Esophagus (tissue), 2 donors: ENCODE measurements around the gene ZNF783. TPM values are rescaled to one million over a fixed set of nuclear protein-coding genes. Genes with fewer than 3 reads are reported as not detected.
"Not testable (repeated sequence)": the region's sequence is repeated elsewhere in the genome, so short reads cannot be mapped to it uniquely, and the experiment has no call there.

ENCODE experiments used
- H3K27ac ChIP-seq, 2 donors: one replicate each; pipeline ENCODE4 v1.5.1; 2013; ENCODE audit warnings: low read depth in 2 of 2, mild to moderate bottlenecking in 2 of 2, inconsistent platforms in 1 of 2, low read length in 1 of 2, moderate library complexity in 1 of 2
- H3K27me3 ChIP-seq, 2 donors: one replicate each; pipeline ENCODE4 v1.6.1; 2013; ENCODE audit warnings: low read length in 2 of 2, control low read depth in 1 of 2, mild to moderate bottlenecking in 1 of 2; ENCODE audit not compliant: insufficient read depth in 2 of 2, control insufficient read depth in 1 of 2
- H3K36me3 ChIP-seq, 2 donors: one replicate each; pipeline ENCODE4 v1.6.1; 2013; ENCODE audit warnings: low read length in 1 of 2; ENCODE audit not compliant: control insufficient read depth in 2 of 2, insufficient read depth in 2 of 2
- H3K4me1 ChIP-seq, 2 donors: one replicate each; pipeline ENCODE4 v1.6.1; 2013; ENCODE audit warnings: low read length in 1 of 2; ENCODE audit not compliant: control insufficient read depth in 2 of 2, insufficient read depth in 2 of 2
- H3K4me3 ChIP-seq, 2 donors: one replicate each; pipeline ENCODE4 v1.5.1; 2013; ENCODE audit warnings: low read length in 2 of 2, mild to moderate bottlenecking in 2 of 2, low read depth in 1 of 2, moderate library complexity in 1 of 2
- H3K9me3 ChIP-seq, 2 donors: one replicate each; pipeline ENCODE4 v1.6.1; 2013; ENCODE audit warnings: mild to moderate bottlenecking in 2 of 2, low read depth in 1 of 2, low read length in 1 of 2, moderate library complexity in 1 of 2; ENCODE audit not compliant: control insufficient read depth in 2 of 2, insufficient read depth in 1 of 2
- WGBS, 2 donors: extraction: QIAGEN DNeasy Blood & Tissue Kit; methylation state at CpG; one replicate each; pipeline ENCODE4 v1.1.7; 2013; 5-methylcytosine and 5-hydroxymethylcytosine counted together
- polyA plus RNA-seq, 2 donors: library from polyadenylated mRNA; stranded (reverse); fragments of 200-250 nt; gene quantifications; one replicate each; pipeline ENCODE4 v1.2.3, GENCODE V29; 2013
- donor health status: healthy with polysubstance abuse.
- donor health status: Bipolar disorder and iron deficiency.

ZNF783 gene
- polyA plus RNA-seq, 2 donors, result 4.2 to 7.9 TPM

DNA sequence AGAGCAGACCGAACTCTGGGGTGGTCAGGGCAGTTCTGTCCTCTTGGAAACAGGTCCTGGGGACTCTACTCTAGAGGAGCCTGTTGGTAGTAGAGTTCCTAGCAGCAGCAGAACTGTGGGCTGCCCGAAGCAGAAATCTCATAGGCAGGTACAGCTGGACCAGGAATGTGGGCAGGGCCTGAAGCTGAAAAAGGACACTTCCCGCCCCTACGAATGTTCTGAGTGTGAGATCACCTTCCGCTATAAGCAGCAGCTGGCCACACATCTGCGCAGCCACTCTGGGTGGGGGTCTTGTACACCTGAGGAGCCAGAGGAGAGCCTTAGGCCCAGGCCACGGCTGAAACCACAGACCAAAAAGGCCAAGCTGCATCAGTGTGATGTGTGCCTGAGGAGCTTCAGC is 8.3 kb upstream of the ZNF783 start:
- no peak overlapping the region for H3K27ac ChIP-seq
- 92 to 94% methylated on average over 7 of the region's 7 CpGs for WGBS, 2 donors
- peaks cover 0 to 3% of the 10 kb centered on the region in 2 donors for H3K4me1 ChIP-seq
- H3K9me3 ChIP-seq, result no peaks in the 10 kb centered on the region
- no peak overlapping the region for H3K4me3 ChIP-seq
- H3K27me3 ChIP-seq, result no peaks in the 10 kb centered on the region
- H3K36me3 ChIP-seq, result peaks cover 21 to 32% of the 10 kb centered on the region in 2 donors

DNA sequence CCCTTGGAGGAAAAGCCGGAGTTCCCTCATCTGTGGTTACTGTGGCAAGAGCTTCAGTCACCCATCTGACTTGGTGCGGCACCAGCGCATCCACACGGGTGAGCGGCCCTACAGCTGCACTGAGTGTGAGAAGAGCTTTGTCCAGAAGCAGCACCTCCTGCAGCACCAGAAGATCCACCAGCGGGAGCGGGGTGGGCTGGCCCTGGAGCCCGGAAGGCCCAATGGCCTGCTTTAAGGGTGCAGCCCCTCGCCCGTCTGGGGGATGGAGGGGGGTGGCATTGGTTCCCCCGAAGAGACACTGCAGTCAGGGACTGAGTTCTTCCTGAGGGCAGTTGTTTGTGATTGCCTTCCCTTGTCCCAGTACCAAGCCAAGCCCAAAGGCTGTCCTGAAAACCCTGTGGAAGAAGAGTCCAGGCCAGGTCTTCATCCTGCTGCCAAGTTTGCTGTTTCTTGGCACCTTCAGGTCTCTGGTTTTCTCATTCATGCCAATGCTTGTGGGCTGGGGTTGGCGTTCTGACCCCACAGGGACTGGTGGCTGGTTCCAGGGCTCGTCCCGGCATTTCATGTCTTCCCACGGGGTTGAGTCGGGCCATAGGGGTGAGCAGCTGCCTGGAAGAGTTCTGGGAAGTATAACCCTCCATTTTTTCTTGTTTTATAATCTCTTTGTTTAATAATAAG is 7.7 kb upstream of the ZNF783 start:
- 90 to 95% methylated on average over 16 of the region's 16 CpGs for WGBS, 2 donors

DNA sequence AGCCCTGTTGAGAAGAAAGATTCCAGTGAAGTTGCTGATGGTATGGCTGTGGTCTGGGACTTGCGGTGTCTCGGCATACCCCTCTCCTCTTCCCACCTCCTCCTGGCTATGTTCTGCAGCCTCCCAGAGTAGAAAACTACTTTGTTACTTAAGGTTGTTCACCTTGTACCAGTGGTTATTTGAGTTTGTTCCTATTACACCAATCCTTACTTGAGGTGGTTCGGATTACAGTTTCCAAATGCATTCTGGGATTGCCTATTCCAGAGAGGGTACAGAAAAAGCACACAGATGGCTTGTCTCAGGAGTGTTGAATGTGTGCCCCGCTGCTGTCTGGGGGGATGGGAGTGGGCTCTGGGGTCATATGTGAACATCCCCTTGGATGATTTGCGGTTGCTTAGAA is 6.8 kb upstream of the ZNF783 start:
- 89 to 91% methylated on average over 5 of the region's 5 CpGs for WGBS, 2 donors
- Histone ChIP-seq H3K9me3 (no peaks in the 10 kb centered on the region), H3K4me1 (peaks cover 0 to 3% of the 10 kb centered on the region in 2 donors), H3K27ac (no peak overlapping the region), H3K27me3 (no peaks in the 10 kb centered on the region), H3K4me3 (no peak overlapping the region), H3K36me3 (peaks cover 21 to 29% of the 10 kb centered on the region in 2 donors)

More for the DNA sequence above, 7.7 kb upstream of the ZNF783 start:
- Histone ChIP-seq H3K36me3 (peaks cover 21 to 32% of the 10 kb centered on the region in 2 donors), H3K9me3 (no peaks in the 10 kb centered on the region), H3K4me1 (peaks cover 0 to 3% of the 10 kb centered on the region in 2 donors), H3K27ac (no peak overlapping the region), H3K27me3 (no peaks in the 10 kb centered on the region), H3K4me3 (no peak overlapping the region)

DNA sequence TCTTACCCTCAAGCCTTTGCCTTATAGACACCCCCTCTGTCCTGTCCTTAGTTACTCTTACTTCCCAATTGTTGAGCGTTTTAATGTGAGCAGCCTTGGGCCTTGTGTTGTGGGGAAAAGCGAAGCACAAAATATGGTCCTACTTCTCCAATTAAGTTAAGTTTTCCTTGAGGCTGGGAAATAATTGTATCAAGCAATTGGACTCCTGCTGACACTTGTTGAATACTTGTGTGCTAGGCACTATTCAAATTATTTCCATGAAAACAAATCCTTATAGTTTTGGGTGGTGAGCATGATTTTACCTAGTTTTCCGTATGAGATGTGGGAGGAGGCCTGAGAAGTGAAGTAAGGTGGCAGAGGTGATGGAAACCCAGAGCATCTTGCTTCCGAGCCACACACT is 5.4 kb upstream of the ZNF783 start:
- Histone ChIP-seq H3K9me3 (no peaks in the 10 kb centered on the region), H3K27me3 (no peaks in the 10 kb centered on the region), H3K4me3 (no peak overlapping the region), H3K4me1 (peaks cover 0 to 3% of the 10 kb centered on the region in 2 donors), H3K36me3 (peaks cover 18 to 23% of the 10 kb centered on the region in 2 donors), H3K27ac (peak overlapping the region in 1 of 2 donors; percentile 27)
- WGBS, 2 donors, result 88 to 91% methylated on average over 4 of the region's 4 CpGs

DNA sequence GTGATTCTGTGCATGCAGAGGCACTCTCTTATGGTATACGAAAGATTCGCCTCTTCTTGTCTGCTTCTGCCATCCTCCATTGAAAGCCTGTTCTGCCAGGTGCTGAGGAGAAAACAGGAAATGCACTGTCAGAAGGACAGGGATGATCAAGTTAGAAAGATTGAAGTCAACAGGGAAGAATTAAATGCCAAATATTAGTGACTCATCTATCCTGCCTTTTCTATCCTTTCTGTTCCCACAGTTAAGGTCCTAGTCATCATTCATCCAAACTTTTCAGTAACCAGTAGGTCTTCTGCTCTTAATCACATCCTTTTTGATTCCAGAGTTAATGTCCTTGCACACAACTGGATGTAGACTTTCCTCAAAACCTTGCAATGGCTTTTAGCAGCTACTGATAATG is 4.8 kb upstream of the ZNF783 start:
- H3K4me1 ChIP-seq, result peaks cover 0 to 3% of the 10 kb centered on the region in 2 donors
- no peaks in the 10 kb centered on the region for H3K27me3 ChIP-seq
- H3K9me3 ChIP-seq, result no peaks in the 10 kb centered on the region
- WGBS, 2 donors, result 51 to 81% methylated on average over 2 of the region's 2 CpGs
- peak overlapping the region in 1 of 2 donors; percentile 27 for H3K27ac ChIP-seq
- peaks cover 17 to 22% of the 10 kb centered on the region in 2 donors for H3K36me3 ChIP-seq
- no peak overlapping the region for H3K4me3 ChIP-seq

DNA sequence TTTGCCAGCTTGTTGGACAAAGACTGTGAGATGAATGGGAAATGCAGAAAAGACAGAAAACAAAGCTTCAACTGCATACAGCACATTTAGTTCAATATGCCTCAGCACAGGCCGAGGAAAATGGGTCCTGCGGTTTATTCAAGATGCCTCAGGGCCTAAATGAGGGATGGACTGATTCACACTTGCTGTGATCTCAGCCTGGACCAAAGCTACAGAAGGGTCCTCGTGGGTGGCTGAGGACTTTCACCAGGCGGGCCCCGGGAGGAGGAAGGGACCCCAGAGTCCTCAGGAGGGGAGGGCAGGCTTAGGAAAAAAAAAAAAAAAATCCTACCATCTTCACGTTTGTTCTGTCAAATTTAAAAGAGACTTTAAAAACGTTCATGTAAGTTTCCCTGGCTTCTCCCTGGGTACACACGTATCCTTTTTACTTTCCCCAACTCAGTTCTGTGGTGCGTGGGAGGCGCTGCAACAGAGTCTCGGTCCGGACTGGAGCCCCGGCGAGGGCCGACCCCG is 624 bp upstream of the ZNF783 start:
- no peaks in the 10 kb centered on the region for H3K27me3 ChIP-seq

DNA sequence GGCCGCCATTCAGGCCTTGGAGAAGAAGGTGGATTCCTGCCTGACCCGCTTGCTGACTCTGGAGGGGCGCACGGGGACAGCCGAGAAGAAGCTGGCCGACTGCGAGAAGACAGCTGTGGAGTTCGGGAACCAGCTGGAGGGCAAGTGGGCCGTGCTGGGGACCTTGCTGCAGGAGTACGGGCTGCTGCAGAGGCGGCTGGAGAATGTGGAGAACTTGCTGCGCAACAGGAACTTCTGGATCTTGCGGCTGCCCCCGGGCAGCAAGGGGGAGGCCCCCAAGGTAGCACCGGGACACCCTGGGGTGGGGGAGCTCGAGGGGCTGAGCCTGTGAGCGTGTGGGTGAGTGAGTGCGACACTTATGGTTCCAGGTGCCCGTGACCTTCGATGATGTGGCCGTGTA is 4.5 kb downstream of the ZNF783 start:
- no peak overlapping the region for H3K27ac ChIP-seq
- no peaks in the 10 kb centered on the region for H3K9me3 ChIP-seq
- H3K36me3 ChIP-seq, result peaks cover 0 to 12% of the 10 kb centered on the region in 2 donors
- no peaks in the 10 kb centered on the region for H3K27me3 ChIP-seq
- WGBS, 2 donors, result 95% methylated on average over 19 to 21 of the region's 21 CpGs
- no peaks in the 10 kb centered on the region for H3K4me1 ChIP-seq
- H3K4me3 ChIP-seq, result no peak overlapping the region

More for the DNA sequence above, 624 bp upstream of the ZNF783 start:
- H3K36me3 ChIP-seq, result peaks cover 0 to 2% of the 10 kb centered on the region in 2 donors
- H3K9me3 ChIP-seq, result no peaks in the 10 kb centered on the region
- peak overlapping the region; percentile 61 to 67 for H3K4me3 ChIP-seq
- peaks cover 0 to 3% of the 10 kb centered on the region in 2 donors for H3K4me1 ChIP-seq
- H3K27ac ChIP-seq, result peak overlapping the region; percentile 80 to 95
- 4 to 6% methylated on average over 16 of the region's 16 CpGs for WGBS, 2 donors

DNA sequence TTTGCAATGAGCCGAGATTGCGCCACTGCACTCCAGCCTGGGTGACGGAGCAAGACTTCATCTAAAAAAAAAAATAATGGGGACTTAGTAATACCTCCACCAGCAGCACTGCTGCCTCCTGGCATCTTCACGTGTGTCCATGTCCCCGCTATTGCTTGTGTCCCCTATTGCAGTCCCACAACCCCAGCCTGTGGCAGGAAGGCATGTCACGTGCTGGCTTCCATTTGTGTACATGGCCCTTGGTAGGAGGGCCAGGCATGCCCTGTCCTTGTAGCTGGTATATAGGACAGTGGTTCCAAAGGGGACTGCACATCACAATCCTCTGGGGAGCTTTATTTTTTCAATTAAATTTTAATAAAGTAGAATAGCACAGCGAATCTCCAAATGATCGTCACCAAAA is 5.7 kb downstream of the ZNF783 start:
- Histone ChIP-seq H3K27ac (no peak overlapping the region), H3K27me3 (no peaks in the 10 kb centered on the region), H3K4me1 (no peaks in the 10 kb centered on the region), H3K36me3 (peaks cover 0 to 12% of the 10 kb centered on the region in 2 donors), H3K9me3 (no peaks in the 10 kb centered on the region), H3K4me3 (no peak overlapping the region)
- WGBS, 2 donors, result 96% methylated on average over 7 to 8 of the region's 8 CpGs

DNA sequence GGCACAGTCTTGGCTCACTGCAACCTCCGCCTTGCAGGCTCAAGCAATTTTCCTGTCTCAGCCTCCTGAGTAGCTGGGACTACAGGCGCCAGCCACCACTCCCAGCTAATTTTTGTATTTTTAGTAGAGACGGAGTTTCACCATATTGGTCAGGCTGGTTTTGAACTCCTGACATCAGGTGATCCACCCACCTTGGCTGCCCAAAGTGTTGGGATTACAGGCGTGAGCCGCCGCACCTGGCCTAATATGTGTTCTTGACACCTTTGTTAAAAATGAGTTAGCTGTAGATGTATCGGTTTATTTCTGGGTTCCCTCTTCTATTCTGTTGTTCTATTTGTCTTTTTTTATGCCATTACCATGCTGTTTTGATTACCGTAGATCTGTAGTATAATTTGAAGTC is 12.4 kb downstream of the ZNF783 start:
- not testable (repeated sequence) for H3K4me1 ChIP-seq, H3K9me3 ChIP-seq, H3K4me3 ChIP-seq, H3K27me3 ChIP-seq, H3K27ac ChIP-seq
- WGBS, 2 donors, result 98% methylated on average over 8 of the region's 8 CpGs
- H3K36me3 ChIP-seq, result peaks cover 0 to 19% of the 10 kb centered on the region in 2 donors

DNA sequence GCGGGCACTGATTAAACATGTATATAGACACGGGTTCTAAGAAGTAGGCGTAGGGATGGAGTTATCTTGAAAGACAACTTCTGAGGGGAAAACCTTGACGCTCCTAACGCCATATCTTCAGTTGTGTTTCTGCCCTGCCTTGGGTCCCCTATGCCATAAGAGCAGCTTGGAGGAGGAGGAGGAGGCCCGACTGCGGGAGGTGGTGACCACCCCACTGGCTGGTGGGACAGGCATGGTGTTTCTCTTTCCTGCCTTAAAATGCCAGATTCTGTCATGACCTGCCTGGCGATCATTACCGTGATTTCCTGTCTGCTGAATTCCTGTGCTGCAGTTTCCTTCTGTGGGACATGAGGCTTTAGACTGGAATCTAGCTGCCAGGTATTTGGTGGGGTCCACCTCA is 15.9 kb downstream of the ZNF783 start:
- 95 to 96% methylated on average over 9 of the region's 9 CpGs for WGBS, 2 donors

More for the DNA sequence above, 15.9 kb downstream of the ZNF783 start:
- Histone ChIP-seq H3K27ac (no peak overlapping the region), H3K4me3 (no peak overlapping the region), H3K4me1 (no peaks in the 10 kb centered on the region), H3K27me3 (no peaks in the 10 kb centered on the region), H3K36me3 (peaks cover 10 to 36% of the 10 kb centered on the region in 2 donors), H3K9me3 (no peaks in the 10 kb centered on the region)
